HG03521 (cell line): ENCODE measurements around the gene SYNJ2.

Experiments
- ATAC-seq: cut with Tn5 transposase; IDR thresholded peaks from one replicate; pipeline ENCODE4 v1.9.1; 2021; ENCODE audit warnings: mild to moderate bottlenecking, moderate library complexity; ENCODE audit not compliant: unreplicated experiment

SYNJ2 gene

DNA sequence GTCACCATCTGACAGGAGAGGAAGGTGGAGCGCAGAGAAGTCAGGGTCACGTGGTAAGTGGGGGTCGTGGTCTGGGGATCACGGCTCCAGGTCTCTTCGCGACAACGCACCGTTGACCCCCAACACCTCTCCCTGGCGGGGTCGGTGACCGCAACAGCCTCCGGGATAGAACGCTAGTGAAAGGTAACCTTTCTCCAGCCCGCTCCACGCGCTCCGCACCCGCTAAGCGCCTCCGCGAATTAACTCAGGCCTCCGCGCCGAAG lies 600 bp upstream of the SYNJ2 start:
- no peak for ATAC-seq

GRCh38 chr6:157982102-157982562 lies 469 bp downstream of the SYNJ2 start:
- peak; percentile 19 for ATAC-seq

GRCh38 chr6:157982563-157983405 lies 1.1 kb downstream of the SYNJ2 start:
- no peak for ATAC-seq

GRCh38 chr6:157983406-157984119 lies 1.9 kb downstream of the SYNJ2 start:
- no peak for ATAC-seq

- no peak for ATAC-seq
Observed at GRCh38 chr6:157984128-157984527, 2.5 kb downstream of the SYNJ2 start.

DNA sequence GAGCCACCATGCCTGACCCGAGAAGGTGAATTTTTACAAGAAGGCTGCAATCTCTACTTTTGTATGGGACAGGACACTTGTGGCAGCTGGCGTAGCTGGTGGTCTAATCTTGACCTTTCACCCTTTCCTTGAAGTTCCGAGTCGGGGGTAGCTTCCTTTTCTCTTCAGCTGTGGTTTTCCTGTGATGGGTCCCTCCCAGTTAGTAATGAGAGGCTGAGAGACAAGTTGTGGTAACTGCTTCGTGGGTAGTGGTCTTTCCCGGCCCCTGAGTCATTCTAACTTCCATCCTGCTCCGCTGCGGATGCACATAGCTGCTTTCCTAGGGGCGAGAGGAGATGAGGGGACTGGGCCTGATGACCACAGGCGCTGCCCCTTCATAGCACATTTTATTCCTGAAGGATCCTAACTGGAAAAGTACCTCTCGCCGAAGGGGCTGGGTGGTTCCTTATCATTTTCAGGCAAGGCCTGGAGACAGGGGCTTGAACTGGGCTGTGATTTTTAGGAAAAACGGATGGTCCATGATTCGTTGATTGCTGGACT lies 3.1 kb downstream of the SYNJ2 start:
- ATAC-seq, result no peak

GRCh38 chr6:157985378-157986155 lies 3.9 kb downstream of the SYNJ2 start:
- no peak for ATAC-seq

DNA sequence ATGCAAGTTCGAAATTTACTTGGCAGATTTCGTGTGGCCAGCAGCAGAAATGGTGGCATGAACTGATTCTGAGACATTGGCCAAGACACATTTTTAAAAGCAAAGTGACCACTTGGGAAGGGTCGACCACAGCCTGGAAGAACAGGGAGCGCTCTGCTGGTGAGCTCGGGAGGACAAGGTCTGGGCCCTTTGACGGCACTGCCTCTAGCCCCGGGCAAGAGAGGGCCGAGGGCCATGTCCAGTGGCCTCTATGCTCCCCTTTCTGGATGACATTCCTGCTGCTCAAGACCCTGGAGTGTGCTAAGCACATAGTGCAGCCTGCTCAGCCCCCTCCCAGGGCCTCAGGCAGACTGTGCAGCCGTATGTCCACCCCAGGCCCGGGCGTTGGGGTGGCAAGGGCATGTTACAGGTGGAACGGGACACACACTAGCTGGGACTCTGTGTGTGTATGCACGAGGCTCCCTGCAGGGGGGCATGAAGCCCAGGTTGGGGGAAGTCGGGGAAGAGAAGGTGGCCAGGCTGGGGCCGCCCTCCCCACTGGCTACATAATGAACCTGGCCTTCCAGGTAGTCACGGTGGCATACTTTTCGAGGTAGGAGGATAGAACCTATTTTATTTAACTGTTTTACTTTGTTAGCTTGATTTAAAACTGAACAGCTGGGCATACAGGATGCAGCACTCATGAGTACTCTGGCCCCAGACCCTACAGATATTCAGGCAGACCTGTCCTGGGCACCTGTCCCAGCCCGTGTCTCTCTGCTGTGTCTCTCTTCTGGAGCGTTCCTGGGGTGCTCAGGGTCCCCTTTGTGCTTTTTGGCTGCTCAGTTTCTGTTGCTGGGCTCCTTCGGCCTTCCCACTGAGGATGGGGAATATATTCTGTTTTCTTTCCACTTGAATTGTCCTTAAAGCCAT lies 6.4 kb downstream of the SYNJ2 start:
- ATAC-seq, result no peak

DNA sequence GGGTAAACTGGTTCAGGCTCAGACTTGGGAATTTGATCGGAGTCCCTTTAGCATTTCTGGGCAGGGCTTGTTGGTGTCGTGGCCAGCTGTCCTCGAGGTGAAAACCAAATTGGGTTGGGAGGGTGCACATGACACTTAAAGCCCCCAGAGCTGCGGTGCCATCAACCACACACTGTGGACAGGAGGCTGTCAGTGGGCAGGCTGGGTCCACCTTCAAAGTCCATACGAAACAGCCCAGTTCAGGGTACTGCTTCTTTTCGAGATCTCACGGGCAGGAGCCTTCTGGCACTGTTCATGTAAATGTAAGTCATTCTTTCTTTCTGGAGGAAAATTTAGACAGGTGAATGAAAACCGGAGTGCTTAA lies 7.0 kb downstream of the SYNJ2 start:
- ATAC-seq, result no peak

DNA sequence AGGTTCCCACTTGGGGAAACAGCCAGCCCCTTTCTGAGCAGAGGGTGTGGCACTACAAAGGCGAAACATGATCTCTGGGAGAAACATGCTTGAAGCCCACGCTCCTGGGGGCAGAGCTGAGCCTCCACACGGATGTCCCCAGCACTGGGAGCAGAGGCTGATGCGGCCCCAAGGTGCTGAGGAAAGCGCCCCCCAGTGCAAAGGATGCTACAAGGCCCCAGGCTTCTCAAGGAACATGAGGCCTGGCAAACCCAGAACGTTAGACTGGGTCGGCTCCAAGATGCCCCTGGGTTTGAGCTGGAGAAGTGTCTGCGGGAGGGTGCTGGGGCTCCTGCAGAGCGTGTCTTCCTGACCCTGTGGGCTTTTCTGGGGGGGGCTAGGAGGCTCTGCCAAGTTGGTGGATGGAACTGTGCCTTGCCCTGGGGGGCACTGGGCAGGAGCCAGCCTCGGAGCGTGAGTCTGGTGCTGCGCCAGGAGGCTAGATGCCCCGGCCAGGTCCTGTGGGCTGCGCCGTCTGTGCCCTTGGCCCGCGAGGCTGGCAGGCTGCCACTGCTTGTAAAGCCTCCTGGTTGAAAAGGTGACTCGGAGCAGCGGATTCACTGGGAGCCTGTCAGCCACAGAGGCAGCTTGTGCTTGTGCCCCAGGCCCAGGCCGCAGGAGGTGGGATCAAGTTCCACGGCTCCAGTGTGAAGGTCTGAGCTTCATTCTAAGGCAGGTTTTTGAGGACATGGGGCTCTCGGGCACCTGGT lies 8.1 kb downstream of the SYNJ2 start:
- ATAC-seq, result no peak

DNA sequence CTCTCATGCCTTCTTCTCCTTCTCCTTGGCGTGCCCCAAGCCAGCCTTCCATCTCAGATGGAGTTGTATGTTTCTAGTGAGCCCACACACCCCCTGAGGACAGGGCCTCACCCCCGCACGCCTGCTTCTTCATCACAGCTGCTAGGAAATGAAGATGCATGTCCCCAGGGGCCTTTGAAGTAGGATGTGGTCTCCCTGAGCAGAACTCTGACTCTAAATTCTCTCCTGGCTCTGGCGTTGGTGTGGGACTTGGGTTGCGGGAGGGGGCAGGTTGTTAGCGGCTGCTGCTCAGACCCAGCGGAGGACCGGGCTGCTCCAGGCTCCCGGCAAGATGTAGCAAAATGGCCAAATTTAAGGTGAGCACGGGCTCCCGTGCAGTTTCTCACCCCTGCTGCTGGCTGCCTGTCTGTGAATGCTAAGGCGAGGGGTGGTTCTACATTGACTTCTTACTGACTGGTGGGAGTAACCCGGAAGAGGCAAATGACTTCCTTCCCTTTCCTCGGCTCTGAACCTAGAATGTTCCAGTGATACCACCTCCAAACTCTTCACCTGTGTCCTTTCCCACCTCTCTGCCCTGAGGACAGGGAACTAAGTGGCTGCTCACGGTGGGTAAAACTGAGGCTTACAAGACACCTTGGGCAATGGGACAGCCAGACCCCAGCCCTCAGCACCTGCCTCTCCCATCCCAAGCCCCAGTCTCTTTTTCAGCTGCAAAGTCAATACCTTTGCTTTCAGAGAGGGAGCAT lies 8.8 kb downstream of the SYNJ2 start:
- ATAC-seq, result no peak

- no peak for ATAC-seq
Observed at GRCh38 chr6:157991067-157991432, 9.4 kb downstream of the SYNJ2 start.

GRCh38 chr6:157993076-157993475 lies 11.4 kb downstream of the SYNJ2 start:
- no peak for ATAC-seq

DNA sequence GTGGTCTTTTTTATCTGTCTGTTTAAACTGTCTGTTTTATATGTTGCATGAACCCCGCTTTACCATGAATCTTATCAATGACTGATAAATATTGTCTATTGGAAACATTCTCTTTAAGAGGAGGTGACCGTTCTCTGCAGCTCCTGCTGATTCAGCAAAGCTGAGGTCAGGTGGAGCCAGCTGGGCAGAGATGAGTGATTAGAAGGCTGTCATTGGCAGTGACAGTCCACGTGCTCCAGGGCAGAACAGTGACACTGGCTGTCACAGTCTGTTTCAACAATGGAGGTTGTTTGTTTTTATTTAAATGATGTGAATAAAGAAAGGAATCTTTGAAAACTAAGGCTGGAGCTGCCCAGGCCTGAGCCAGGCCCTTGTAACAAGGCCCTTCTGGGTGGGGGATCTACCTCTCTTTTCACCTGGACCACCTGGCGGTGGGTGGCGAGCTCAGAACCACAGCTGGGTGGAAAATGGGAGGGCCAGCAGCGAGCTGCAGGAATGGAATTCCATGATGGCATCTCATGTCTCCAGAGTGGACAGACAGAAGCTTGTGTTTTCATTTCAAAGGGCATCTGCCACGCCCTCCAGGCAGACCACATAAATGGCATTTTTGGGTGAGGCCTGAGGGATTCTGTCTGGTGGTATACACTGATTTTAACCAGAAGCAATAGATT lies 12.6 kb downstream of the SYNJ2 start:
- no peak for ATAC-seq

DNA sequence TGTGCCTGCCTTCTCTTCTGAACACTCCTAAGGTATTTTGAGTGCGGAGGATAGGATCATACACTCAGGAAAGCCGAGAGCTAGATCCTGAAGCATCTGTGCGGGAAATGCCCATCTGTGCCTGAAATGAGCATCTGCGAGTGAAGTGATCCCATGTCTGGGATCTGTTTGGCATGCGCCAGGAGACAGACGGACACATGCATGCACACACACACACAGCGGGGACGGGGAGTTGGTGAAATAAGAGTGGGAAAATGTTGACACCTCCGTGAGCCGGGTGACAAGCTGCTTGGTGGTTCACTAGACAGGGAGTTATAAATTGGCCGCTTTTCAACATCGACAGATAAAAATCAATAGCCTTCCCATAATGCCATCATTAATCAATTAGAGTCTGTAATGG lies 13.8 kb downstream of the SYNJ2 start:
- no peak for ATAC-seq

- ATAC-seq, result no peak
Observed at GRCh38 chr6:157996201-157996712, 14.6 kb downstream of the SYNJ2 start.

GRCh38 chr6:157996918-157997702 lies 15.4 kb downstream of the SYNJ2 start:
- ATAC-seq, result no peak
